ENCODE results near the gene LRRC8D.

GRCh38 chr1:89847191-89847729 is 26.4 kb downstream of the LRRC8D start:
- TF ChIP-seq POLR2AphosphoS5 (IDR thresholded peaks at IDR 0.05; ENCODE audit: borderline replicate concordance, low read depth, low read length) (no peak), EZH2 (IDR thresholded peaks at IDR 0.05) (no peak), FOXP2 (optimal IDR thresholded peaks at IDR 0.05; ENCODE audit: control extremely low read depth, extremely low read length, insufficient read depth) (no peak)
